HuH-7.5 (cell line): Measurements from ENCODE around the gene EIF2S3B.
"Not testable (repeated sequence)": the region's sequence is repeated elsewhere in the genome, so short reads cannot be mapped to it uniquely, and the experiment has no call there.

Source experiments
- DNase-seq: peaks from one replicate; pipeline ENCODE4 v3.0.0; 2011; ENCODE audit warnings: low spot score

The EIF2S3B gene

DNA sequence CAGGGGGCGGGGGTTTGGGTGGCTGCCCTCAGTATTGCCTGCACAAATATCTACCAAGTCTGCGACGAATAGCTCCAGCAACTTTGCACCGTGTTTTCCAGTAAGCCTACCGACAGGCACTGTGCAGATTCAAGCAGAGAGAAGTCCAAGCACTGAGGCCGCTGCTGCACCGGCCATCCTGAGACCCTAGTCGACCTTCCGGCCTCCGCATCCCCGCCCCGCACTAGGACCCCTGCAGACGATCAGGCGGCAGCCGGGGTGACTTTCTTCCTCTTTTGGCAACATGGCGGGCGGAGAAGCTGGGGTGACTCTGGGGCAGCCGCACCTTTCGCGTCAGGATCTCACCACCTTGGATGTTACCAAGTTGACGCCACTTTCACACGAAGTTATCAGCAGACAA lies at the start of gene EIF2S3B:
Gene EIF2S3B, plus strand, starts transcription at position 271 of the 400 bp plus-strand sequence. Its CDS starts 13 bp downstream, at position 284.
- peak; percentile 36 for DNase-seq

DNA sequence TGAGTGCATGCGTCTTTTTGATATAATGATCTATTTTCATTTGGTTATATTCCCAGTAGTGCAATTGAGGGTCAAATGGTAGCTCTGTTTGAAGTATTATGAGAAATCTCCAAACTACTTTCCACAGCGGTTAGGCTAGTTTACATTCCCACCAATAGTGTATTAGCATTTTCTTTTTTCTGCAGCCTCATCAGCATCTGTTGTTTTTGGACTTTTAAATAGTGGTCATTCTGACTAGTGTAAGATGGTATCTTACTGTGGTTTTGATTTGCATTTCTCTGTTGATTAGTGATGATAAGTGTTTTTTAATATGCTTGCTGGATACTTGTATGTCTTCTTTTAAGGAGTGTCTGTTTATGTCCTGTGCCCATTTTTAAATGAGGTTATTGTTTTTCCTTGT lies 48.8 kb upstream of the EIF2S3B start:
- no peak for DNase-seq

DNA sequence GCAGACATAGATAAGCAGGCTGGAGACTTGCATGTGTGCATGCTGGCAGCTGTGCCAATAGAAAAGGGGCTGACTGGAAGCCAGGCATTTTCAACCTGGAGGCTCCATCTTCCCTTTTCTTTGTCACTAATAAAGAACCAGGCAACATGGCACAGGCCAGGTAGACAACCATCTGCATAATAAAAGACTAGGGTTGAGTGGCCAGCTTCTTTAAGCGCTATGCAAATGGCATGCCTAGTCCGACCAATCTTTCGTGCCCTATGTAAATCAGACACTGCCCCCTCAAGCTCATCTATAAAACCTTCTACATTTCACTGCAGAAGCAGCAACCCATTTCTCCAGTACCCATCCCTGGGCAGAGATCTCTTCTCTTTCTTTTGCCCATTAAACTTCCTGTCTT lies 47.9 kb upstream of the EIF2S3B start:
- no peak for DNase-seq

DNA sequence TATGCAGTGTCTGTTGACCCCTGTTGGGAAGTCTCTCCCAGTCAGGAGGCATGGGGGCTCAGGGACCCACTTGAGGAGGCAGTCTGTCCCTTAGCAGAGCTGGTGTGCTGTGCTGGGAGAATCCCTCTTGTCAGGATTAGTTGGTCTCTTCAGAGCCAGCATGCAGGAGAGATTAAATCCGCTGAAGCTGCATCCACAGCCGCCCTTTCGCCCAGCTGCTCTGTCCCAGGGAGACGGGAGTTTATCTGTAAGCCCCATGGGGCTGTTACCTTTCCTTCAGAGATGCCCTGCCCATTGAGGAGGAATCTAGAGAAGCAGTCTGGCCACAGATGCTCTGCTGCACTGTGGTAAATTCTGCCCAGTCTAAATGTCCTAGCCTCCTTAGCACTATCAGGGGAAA lies 39.4 kb upstream of the EIF2S3B start:
- DNase-seq: no peak

DNA sequence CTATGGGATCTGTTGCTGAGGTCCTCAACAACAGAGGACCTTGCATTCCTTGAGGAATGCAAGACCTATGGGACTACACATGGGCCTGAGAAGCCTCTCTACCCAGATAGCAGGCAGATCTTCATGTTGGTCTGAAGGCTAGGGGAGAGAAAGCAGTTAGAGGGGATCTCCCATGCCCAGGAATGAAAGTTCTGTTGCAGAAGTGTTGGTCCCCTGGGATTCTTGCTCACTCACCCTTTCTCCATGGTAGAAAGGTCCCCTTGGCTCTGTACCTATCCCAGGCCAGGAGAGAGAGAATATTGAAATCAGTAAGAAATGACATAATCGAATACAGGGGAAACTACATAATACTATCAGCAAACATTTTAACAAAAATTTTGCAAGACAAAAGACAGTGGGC lies 36.0 kb upstream of the EIF2S3B start:
- no peak for DNase-seq

DNA sequence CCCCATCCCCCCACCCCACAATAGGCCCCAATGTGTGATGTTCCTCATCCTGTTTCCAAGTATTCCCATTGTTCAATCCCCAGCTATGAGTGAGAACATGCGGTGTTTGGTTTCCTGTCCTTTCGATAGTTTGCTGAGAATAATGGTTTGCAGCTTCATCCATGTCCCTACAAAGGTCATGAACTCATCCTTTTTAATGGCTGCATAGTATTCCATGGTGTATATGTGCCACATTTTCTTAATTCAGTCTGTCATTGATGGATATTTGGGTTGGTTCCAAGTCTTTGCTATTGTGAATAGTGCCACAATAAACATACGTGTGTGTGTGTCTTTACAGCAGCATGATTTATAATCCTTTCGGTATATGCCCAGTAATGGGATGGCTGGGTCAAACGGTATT lies 32.9 kb upstream of the EIF2S3B start:
- not testable (repeated sequence) for DNase-seq

DNA sequence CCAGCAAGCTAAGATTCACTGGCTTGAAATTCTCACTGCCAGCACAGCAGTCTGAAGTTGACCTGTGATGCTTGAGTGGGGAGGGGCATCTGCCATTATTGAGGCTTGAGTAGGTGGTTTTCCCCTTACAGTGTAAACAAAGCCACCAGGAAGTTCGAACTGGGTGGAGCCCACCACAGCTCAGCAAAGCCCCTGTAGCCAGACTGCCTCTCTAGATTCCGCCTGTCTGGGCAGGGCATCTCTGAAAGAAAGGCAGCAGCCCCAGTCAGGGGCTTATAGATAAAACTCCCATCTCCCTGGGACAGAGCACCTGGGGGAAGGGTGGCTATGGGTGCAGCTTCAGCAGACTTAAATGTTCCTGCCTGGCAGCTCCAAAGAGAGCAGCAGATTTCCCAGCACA lies 23.8 kb upstream of the EIF2S3B start:
- DNase-seq: not testable (repeated sequence)

DNA sequence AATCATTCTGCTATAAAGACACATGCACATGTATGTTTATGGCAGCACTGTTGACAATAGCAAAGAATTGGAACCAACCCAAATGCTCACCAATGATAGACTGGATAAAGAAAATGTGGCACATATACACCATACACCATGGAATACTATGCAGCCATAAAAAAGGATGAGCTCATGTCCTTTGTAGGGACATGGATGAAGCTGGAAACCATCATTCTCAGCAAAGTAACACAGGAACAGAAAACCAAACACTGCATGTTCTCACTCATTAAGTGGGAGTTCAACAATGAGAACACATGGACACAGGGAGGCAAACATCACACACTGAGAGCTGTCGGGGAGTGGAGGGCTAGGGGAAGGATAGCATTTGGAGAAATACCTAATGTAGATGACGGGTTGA lies 18.4 kb upstream of the EIF2S3B start:
- not testable (repeated sequence) for DNase-seq

DNA sequence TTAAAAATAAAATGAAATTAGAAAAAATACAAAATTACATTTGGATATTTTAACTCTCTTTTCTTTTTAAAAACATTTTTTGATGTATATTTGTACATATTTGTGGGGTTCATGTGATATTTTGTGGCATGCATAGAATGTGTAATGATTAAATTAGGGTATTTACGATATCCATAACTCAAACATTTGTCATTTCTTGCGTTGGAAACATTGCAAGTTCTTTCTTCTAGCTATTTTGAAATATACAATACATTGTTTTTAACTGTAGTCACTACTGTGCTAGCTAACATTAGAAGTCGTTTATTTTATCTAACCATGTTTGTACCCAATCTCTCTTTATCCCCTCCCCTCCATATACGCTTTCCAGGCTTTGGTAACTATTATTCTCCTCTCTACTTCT lies 13.9 kb upstream of the EIF2S3B start:
- DNase-seq: no peak

DNA sequence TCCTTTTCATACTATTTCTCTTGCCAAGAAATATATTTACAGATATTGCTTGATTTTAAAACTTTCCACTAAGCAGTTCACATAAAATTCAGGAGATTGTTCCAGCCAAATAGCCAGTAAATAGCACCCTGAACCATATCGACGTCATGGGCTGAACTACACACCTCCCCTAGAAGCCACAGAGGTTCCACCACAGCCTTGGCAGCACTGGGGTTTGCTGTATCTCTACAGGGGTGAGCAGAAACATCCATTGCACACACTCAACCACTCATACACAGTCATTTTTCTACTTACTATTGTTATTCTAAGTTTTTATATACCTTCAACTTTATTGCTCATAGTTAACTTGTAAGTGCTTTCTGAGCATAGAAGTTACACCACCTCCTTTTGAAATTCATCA lies 8.1 kb upstream of the EIF2S3B start:
- DNase-seq: no peak

DNA sequence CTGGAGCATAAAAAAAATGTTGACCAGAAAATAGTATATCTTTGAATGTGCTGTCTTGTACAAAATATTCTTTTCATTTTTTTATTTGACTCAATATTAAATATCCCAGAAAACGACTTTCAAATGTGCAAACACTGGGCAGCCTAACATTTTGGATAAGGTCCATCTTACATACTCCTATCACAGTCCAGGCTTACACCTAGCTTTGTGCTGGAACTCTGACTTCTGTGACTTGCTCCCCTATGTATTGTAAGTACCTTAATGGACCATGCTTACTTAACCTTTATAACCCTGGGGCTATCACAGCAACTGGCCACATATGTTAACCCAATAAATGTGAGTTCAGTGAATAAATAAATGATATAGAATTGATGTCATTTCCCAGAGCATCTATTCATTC lies 7.6 kb upstream of the EIF2S3B start:
- no peak for DNase-seq

DNA sequence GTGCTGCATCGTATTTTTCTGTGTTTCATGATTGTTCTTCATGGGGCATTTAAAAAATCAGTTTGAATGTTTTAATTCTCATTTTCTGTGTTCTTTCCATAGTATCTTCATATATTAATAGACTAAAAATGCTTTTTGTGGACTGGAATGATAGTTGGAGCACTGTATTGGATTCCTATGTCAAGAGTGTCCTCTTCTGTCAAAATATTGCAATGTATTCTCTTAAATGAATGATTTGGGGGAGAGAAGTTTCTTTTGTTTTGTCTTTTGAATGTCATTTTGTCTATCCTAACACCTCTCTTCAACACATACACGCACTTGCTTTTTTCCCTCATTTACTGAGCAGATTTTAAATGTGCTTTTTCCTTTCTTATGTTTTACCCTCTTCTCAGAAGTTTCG lies 4.7 kb upstream of the EIF2S3B start:
- peak; percentile 4 for DNase-seq

DNA sequence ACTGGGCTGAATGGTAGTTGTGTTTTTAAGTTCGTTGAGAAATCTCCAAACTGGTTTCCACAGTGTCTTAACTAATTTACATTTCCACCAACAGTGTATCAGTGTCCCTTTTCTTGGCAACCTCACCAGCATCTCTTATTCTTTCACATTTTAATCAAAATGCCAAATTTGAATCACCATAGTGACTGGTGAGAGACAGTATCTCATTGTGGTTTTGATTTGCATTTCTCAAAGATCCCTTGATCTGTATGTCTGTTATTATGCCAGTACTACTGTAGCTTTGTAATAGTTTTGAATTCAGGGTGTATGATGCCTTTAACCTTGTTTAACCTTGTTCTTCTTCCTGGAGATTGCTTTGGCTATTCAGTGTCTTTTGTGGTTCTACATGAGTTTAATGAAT lies 2.2 kb upstream of the EIF2S3B start:
- DNase-seq: no peak

DNA sequence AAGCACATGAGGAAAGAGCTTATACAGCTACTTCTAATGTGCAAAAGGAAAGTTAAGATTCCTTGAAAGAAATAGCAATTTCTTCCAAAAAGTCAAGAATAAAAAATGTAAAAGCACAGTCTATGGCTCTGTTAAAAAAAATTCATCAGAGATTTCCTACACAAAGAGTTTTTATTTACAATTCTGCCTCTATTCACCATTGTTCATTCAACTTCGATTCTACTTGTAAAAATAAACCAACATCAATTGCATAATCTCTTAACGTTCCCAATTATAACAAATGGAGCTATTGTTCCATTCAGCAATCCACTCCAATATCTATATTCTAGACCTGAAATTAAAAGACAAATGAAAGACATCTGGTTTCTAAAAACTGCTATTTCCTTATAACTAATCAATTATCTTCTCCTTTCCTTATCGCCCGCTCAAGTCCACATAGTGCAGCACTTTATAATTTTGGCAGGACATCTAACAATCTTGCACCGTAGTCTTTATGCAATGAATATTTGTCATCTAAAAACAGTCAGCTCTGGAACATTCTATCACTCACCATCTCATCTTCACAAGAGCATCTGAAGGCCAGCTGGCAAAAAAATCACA lies 6.2 kb downstream of the EIF2S3B start:
- no peak for DNase-seq

DNA sequence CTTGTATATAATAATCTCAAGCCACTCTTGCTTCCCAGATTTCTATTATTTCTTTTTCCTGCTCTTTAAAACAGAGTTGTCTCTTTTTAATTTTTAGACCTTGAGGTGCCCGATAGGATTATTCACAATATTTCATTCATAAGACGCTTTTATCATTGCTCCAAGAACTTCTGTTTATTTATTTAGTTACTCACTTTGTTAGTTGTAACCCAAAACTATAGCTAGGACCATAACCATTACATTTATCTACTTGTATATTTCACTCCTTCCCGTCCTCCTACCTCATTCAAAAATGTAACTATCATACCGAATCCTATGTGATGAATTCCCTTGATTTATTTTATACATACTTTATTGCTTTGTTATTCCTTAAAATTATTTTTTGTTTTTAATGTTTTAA lies 7.1 kb downstream of the EIF2S3B start:
- DNase-seq: no peak

DNA sequence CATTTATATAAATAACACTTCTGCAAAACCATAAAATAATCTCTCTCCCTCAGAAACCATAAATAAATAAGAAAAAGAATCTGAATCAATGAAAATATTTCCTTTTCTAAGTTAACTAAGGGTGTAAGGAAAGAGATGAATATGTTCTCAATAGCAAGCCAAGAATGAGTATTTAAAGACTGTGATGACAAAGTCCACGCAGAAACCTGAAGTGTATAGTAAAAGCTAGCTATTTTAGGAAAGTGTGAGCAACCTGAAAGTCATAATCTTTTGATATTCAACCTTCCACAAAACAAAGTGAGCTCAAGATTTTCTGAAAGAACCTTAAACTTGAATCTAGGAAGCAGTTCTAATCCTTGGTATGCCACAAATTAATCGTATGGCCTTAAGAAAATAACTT lies 15.9 kb downstream of the EIF2S3B start:
- no peak for DNase-seq

DNA sequence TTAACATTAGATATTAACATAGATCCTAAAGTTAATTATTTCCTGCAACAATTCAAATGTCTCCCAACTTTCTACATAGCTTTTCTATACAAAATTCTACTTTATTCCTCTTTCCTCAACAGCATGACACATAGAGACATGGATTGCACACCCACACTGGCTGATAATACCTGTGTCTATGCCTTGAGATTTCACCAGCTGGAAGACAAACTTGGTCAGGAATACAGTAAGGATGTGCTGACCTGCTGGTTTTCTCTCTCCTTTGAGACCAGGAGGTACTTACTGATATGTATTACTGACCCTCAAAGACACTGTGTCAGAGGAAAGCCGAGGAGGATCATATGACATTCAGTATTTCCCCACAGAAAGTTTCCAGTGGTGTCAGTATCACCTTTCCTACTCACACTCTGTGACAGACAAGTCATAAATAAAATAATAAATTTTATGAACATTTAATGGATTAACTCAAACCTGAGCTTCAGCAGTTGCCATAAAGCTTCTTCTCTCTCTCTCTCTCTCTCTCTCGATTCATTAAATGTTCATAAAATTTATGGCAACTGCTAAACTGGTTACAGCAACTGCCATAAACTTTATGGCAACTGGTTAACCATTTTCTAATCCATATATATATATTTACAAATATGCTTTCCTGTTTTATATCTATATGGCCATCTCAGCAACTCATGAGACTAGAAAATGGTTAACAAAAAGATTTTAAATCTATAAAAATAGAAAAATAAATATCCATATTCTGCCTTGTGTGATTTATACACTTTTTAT lies 22.7 kb downstream of the EIF2S3B start:
- no peak for DNase-seq

DNA sequence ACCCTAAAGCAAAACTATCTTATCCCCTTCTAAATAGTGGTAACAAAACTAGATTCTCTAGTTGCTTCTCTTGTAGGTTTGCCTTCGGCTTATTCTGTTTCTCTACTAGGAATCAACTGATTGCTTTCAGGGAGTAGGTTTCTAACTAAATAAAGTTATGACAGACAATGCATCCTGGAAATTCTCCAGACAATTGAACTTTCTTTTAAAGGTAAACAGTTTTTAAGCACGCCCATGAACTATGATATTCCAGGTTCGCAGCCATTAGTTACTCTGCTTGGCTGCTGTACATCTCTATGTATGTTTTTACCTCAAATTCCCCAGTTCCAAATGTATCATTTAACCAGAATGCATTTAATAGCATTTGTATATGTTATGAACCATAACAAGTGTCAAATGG lies 23.9 kb downstream of the EIF2S3B start:
- DNase-seq: no peak

DNA sequence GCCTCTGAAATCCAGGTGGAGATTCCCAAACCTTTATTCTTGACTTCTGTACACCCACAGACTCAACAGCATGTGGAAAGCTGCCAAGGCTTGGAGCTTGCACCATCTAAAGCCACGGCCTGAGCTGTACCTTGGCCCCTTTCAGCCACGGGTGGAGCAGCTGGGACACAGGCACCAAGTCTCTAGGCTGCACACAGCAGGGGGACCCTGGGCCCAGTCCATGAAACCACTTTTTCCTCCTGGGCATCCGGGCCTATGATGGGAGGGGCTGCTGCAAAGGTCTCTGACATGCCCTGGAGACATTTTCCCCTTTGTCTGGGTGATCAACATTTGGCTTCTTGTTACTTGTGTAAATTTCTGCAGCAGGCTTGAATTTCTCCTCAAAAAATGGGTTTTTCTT lies 32.0 kb downstream of the EIF2S3B start:
- DNase-seq: no peak

DNA sequence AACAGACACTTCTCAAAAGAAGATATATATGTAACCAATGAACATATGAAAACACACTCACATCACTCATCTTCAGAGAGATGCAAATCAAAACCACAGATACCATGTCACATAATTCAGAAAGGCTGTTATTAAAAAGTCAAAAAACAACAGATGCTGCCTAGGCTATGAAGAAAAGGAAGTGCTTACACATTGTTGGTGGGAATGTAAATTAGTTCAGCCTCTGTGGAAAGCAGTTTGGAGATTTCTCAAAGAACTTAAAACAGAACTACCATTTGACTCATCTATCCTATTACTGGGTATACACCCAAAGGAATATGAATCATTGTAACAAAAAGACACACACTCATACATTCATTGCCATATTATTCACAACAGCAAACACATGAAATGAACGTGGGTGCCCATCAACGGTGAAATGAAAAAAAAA lies 35.1 kb downstream of the EIF2S3B start:
- DNase-seq: no peak

DNA sequence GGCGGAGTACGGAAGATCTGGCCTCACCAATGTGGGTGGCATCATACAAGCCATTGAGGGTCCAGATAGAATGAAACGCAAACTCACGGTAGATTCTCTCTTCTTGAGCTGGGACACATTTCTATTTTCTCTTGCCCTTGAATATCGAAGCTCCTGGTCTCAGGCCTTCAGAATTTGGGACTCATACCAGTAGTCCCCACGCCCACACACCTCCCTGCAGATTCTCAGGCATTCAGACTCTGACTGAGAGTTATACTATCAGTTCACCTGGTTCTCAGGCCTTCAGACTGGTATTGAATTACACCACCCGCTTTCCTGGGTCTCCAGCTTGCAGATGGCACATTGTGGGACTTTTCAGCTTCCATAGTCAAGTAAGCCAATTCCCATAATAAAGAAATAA lies 37.8 kb downstream of the EIF2S3B start:
- no peak for DNase-seq

DNA sequence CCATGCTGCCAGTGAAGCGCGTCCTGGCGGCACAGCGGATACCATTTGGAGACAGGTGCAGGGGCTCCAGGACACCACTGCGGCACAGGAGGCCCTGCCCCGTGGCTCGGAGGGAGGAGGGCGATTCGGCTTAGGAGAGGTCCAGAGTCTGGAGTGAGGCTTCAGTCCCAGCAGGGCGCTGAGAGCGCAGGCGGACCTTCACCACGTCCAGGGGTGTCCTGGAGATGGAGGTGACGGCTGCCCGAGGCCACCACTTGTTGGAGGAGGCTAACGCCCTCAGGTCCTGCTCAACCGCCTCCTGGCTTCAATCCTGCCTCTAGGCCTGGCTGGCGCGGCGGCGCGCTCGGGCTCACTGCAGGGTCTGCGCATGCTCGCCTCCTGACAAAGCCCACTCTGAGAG lies 45.7 kb downstream of the EIF2S3B start:
- no peak for DNase-seq

DNA sequence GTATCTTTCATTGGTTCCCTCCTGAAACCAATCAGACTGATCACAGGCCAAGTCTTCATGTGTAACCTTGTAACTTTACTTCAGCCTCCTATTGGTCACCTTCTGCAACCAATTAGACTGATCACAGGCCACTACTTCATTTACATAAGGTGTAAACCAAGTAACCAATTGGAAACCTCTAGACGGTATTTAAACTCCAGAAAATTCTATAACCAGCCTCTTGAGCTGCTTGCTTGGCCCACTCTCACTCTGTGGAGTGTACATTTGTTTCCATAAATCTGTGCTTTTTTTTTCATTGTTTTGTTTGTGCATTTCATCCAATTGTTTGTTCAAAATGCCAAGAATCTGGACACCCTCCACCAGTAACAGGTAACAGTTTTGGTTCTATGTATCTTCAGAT lies 47.5 kb downstream of the EIF2S3B start:
- DNase-seq: no peak

DNA sequence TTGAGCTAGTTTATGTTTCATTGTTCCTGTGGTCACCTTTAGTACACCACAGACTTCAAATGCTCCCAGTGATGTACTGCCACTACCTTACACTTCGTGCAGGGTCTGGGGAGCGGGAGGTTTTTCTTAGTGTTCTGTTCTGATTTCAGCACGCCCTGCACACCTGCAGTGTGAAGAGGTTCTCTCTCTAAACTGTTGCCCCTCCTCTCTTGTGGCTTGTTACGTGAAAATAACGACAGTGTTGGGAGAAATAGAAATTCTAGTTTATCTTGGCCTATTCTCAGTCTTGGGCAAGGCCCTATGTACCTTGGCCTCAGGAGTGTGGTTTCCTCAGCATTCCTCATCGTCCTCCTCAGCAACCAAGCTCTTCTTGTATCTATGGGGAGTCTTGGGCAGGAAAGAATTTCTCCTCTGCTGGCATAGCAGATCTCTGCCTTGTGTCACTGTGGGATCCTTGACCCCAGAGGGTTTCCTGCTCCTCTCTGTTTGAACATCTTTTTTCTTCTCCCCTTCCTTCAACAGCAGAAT lies 48.6 kb downstream of the EIF2S3B start:
- no peak for DNase-seq
